PC-9 (cell line): ENCODE results near the gene HELZ. TPM values are rescaled to one million over a fixed set of nuclear protein-coding genes. Genes with fewer than 3 reads are reported as not detected.

ENCODE experiments used
- BruUV-seq: library from RNA; stranded (reverse); fragments of 400-500 nt; replicated peaks from 2 replicates; lab custom pipeline; 2021; lab: Mats Ljungman, UMichigan
- CTCF ChIA-PET: fragments of 300-600 bp; sonication (Branson Sonifier 250); formaldehyde crosslinking; loops from one replicate; lab custom pipeline; 2022; ENCODE audit warnings: antibody characterized with exemption; lab: Charles Lee
- POLR2A ChIA-PET: fragments of 300-600 bp; sonication (Branson Sonifier 250); formaldehyde crosslinking; loops from one replicate; lab custom pipeline; 2022; ENCODE audit warnings: antibody characterized with exemption; ENCODE audit not compliant: unreplicated experiment; lab: Charles Lee
- DNase-seq, 2 experiments: peaks; one replicate each; pipeline versions ENCODE4 v3.0.0 to v3.0.0-alpha.2; 2015 to 2022; ENCODE audit warnings: mixed read lengths in 1 of 2
- H2AFZ ChIP-seq: fragments of 200-600 bp; sonication (generic); 2 replicates; pipeline ENCODE4 v1.8.1; 2017; ENCODE audit warnings: antibody characterized with exemption
- H3F3A ChIP-seq: fragments of 200-600 bp; sonication (generic); 2 replicates; pipeline ENCODE4 v1.8.1; 2017; ENCODE audit warnings: antibody characterized with exemption, mild to moderate bottlenecking, low read depth; ENCODE audit not compliant: insufficient read depth
- H3K27ac ChIP-seq: fragments of 200-600 bp; sonication (generic); 2 replicates; pipeline ENCODE4 v1.6.1; 2016; ENCODE audit warnings: mixed run types
- H3K27me3 ChIP-seq: fragments of 200-600 bp; sonication (generic); 2 replicates; pipeline ENCODE4 v1.6.1; 2016; ENCODE audit warnings: low read depth, mixed run types; ENCODE audit not compliant: insufficient read depth
- H3K36me3 ChIP-seq: fragments of 200-600 bp; sonication (generic); 2 replicates; pipeline ENCODE4 v1.6.1; 2016; ENCODE audit warnings: low read depth, mixed run types
- H3K4me1 ChIP-seq: fragments of 200-600 bp; sonication (generic); replicated peaks from 2 replicates; pipeline ENCODE4 v1.6.1; 2016; ENCODE audit warnings: mixed run types; ENCODE audit not compliant: insufficient read depth
- H3K4me2 ChIP-seq: fragments of 200-600 bp; sonication (generic); 2 replicates; pipeline ENCODE4 v1.6.1; 2017; ENCODE audit warnings: mixed run types
- H3K4me3 ChIP-seq: fragments of 200-600 bp; sonication (generic); 2 replicates; pipeline ENCODE4 v1.6.1; 2016; ENCODE audit warnings: mixed run types
- H3K79me2 ChIP-seq: fragments of 200-600 bp; sonication (generic); 2 replicates; pipeline ENCODE4 v1.6.1; 2017; ENCODE audit warnings: low read depth, mixed run types
- H3K9me2 ChIP-seq: fragments of 200-600 bp; sonication (generic); 2 replicates; pipeline ENCODE4 v1.8.1; 2017; ENCODE audit warnings: mild to moderate bottlenecking; ENCODE audit not compliant: insufficient read depth
- H3K9me3 ChIP-seq: fragments of 200-600 bp; sonication (generic); 2 replicates; pipeline ENCODE4 v1.8.1; 2016; ENCODE audit warnings: low read depth; ENCODE audit not compliant: insufficient read depth
- H4K20me1 ChIP-seq: fragments of 200-600 bp; sonication (generic); 2 replicates; pipeline ENCODE4 v1.8.1; 2017; ENCODE audit not compliant: insufficient read depth
- EZH2 ChIP-seq: fragments of 200-600 bp; sonication (generic); IDR thresholded peaks from 2 replicates; pipeline ENCODE4 v1.8.0; 2017; ENCODE audit warnings: antibody characterized with exemption, low read depth
- intact Hi-C: fragments of 100-400 bp; cut with micrococcal nuclease; formaldehyde crosslinking; loops from one replicate; pipeline ENCODE4 v1.10.0; 2022; ENCODE audit not compliant: unreplicated experiment
- total RNA-seq: library from RNA; stranded (reverse); gene quantifications from 2 replicates; pipeline ENCODE4 v1.2.3, GENCODE V29; 2021
- TF ChIP-seq, protein P1 (sequence below): fragments of 200-600 bp; sonication (generic); conservative IDR thresholded peaks from 2 replicates; pipeline ENCODE4 v1.6.1; 2017; ENCODE audit warnings: mixed run types, antibody characterized with exemption, mild to moderate bottlenecking, moderate library complexity

Gene HELZ
- total RNA-seq, 1 experiment from 2014 or later, result 38.0 TPM

DNA sequence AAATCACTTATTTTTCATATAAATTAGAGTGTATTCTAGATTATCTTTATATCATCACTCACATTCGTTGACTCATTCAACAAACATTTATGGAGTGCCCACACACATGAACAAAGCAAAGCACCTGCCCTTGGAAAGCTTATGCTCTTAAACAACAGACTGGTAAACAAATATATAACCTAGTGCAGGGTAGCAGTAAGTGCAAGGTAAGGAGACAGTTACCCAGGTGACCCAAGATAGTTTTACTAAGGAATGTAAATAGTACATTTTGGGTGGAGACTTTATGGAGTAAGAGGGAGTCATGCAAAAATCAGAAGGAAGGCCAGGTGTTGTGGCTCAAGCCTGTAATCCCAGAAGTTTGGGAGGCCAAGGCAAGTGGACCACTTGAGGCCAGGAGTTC, 40.4 kb upstream of the HELZ start:
- Histone ChIP-seq H3K27ac (no peak overlapping the region), H4K20me1 (no peaks in the 10 kb centered on the region), H3K4me1 (peaks cover 14% of the 10 kb centered on the region), H2AFZ (no peak overlapping the region), H3K79me2 (no peaks in the 10 kb centered on the region), H3K9me2 (no peaks in the 10 kb centered on the region), H3K27me3 (no peaks in the 10 kb centered on the region), H3K36me3 (no peaks in the 10 kb centered on the region), H3K4me2 (no peak overlapping the region), H3F3A (peaks cover 15% of the 10 kb centered on the region; the same call in 1 of the 2 replicates), H3K9me3 (no peaks in the 10 kb centered on the region), H3K4me3 (no peak overlapping the region)
- BruUV-seq, result no TSS peak
- no peak for TF ChIP-seq EZH2
- TF ChIP-seq, protein P1, sequence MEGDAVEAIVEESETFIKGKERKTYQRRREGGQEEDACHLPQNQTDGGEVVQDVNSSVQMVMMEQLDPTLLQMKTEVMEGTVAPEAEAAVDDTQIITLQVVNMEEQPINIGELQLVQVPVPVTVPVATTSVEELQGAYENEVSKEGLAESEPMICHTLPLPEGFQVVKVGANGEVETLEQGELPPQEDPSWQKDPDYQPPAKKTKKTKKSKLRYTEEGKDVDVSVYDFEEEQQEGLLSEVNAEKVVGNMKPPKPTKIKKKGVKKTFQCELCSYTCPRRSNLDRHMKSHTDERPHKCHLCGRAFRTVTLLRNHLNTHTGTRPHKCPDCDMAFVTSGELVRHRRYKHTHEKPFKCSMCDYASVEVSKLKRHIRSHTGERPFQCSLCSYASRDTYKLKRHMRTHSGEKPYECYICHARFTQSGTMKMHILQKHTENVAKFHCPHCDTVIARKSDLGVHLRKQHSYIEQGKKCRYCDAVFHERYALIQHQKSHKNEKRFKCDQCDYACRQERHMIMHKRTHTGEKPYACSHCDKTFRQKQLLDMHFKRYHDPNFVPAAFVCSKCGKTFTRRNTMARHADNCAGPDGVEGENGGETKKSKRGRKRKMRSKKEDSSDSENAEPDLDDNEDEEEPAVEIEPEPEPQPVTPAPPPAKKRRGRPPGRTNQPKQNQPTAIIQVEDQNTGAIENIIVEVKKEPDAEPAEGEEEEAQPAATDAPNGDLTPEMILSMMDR, result no peak
- CTCF ChIA-PET, result no interaction called here
- peak in 1 of 2 experiments; percentile 68 for DNase-seq
- POLR2A ChIA-PET, result no interaction called here
- intact Hi-C loops, result no loop called here

DNA sequence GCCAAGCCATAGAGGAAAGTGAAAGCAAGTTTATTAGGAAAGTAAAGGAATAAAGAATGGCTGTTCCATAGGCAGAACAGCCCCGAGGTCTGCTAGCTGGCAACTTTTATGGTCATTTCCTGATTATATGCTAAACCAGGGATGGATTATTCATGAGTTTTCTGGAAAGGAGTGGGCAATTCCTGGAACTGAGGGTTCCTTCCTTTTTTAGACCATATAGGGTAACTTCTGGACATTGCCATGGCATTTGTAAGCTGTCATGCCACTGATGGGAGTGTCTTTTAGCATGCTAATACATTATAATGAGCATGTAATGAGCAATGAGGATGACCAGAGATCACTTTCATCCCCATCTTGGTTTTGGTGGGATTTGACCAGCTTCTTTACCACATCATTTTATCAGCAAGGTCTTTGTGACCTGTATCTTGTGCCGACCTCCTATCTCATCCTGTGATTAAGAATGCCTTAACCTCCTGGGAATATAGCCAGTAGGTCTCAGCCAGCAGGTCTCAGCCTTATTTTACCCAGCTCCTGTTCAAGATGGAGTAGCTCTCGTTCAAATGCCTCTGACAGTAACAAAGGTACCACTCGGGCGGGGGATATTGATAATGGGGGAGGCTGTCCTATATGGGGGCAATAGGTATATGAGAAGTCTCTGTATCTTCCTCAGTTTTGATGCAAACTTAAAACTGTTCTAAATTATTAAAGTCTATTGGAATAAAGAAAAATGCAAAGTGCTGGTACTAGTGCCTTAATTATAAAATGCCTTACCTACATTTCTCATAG, 38.9 kb upstream of the HELZ start:
- CTCF ChIA-PET, result interaction anchor here (0.6 kb wide), 2 partner anchors 69 to 676 kb away, joined by 3 to 7 read pairs; no protein-coding TSS in a partner anchor
- intact Hi-C loops, result loop anchor here (5.0 kb wide), 1 partner anchor 53 kb away; no protein-coding TSS in a partner anchor

DNA sequence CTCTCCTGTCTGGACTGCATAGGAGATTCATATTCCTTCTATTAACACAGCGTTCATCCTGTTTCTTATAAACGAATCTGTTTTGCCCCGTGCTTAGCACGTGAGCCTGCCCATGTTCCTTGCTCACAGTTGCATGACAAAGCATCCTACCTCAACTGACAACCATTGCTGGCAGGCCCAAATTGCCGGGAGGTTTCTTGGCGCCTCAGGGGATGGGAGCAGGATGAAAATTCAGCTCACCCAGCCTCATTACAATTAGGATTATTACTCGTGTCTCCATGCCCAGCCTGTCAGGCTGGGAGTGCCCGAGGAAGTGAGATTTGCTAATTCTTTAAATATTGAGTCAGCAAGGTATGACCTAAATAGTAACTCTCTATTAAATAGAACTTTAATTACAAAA, 36.7 kb upstream of the HELZ start:
- peaks cover 14% of the 10 kb centered on the region for H3K4me1 ChIP-seq
- DNase-seq, result peak in 1 of 2 experiments; percentile 53
- intact Hi-C loops, result loop anchor here (5.0 kb wide), 1 partner anchor 56 kb away; no protein-coding TSS in a partner anchor
- CTCF ChIA-PET, result no interaction called here
- H3K27me3 ChIP-seq, result no peaks in the 10 kb centered on the region
- no peaks in the 10 kb centered on the region for H3K36me3 ChIP-seq
- 0 out of 2 replicates have a peak, but pooled peaks cover 10% of the 10 kb centered on the region for H3F3A ChIP-seq
- H3K9me3 ChIP-seq, result no peaks in the 10 kb centered on the region
- H3K79me2 ChIP-seq, result no peaks in the 10 kb centered on the region
- no peaks in the 10 kb centered on the region for H4K20me1 ChIP-seq
- no peaks in the 10 kb centered on the region for H3K9me2 ChIP-seq
- TF ChIP-seq, protein P1, result no peak
- no peak for TF ChIP-seq EZH2
- no peak overlapping the region for H3K4me3 ChIP-seq
- H2AFZ ChIP-seq, result no peak overlapping the region; the same call in 1 of the 2 replicates
- H3K4me2 ChIP-seq, result peak overlapping the region; percentile 35; the same call in 1 of the 2 replicates
- no TSS peak for BruUV-seq
- H3K27ac ChIP-seq, result peak overlapping the region; percentile 22; the same call in 1 of the 2 replicates
- POLR2A ChIA-PET, result interaction anchor here (0.7 kb wide), 1 partner anchor 16 kb away, joined by 4 read pairs; no protein-coding TSS in a partner anchor

More for the DNA sequence above, 38.9 kb upstream of the HELZ start:
- Histone ChIP-seq H4K20me1 (no peaks in the 10 kb centered on the region), H3K27me3 (no peaks in the 10 kb centered on the region), H3K79me2 (no peaks in the 10 kb centered on the region), H3K4me1 (peaks cover 14% of the 10 kb centered on the region), H3K4me2 (no peak overlapping the region), H3K9me2 (no peaks in the 10 kb centered on the region), H2AFZ (no peak overlapping the region), H3K27ac (no peak overlapping the region), H3K4me3 (no peak overlapping the region), H3K9me3 (no peaks in the 10 kb centered on the region), H3F3A (peaks cover 15% of the 10 kb centered on the region; the same call in 1 of the 2 replicates), H3K36me3 (no peaks in the 10 kb centered on the region)
- no peak for TF ChIP-seq EZH2
- TF ChIP-seq, protein P1, result no peak
- POLR2A ChIA-PET, result no interaction called here
- DNase-seq, result no peak
- no TSS peak for BruUV-seq
